Mesothelial cell of epicardium (in vitro differentiated cells): ENCODE results near the gene EPRS1. TPM values are rescaled to one million over a fixed set of nuclear protein-coding genes. Genes with fewer than 3 reads are reported as not detected.

Experiments
- DNase-seq, 2 experiments: peaks; one replicate each; pipeline ENCODE4 v3.0.0; 2021; ENCODE audit warnings: low spot score in 2 of 2; ENCODE audit not compliant: unreplicated experiment in 2 of 2
- H3K27ac Mint-ChIP-seq: 2 replicates; pipeline ENCODE4 v1.8.0; 2021; ENCODE audit warnings: mixed read lengths
- H3K27me3 Mint-ChIP-seq: 2 replicates; pipeline ENCODE4 v1.8.0; 2021; ENCODE audit warnings: low read depth, mixed read lengths
- H3K36me3 Mint-ChIP-seq: 2 replicates; pipeline ENCODE4 v1.8.0; 2021; ENCODE audit warnings: mixed read lengths
- H3K4me1 Mint-ChIP-seq: 2 replicates; pipeline ENCODE4 v1.8.0; 2021; ENCODE audit warnings: mixed read lengths
- H3K4me3 Mint-ChIP-seq: 2 replicates; pipeline ENCODE4 v1.8.0; 2021; ENCODE audit warnings: mild to moderate bottlenecking, moderate library complexity, mixed read lengths
- H3K9me3 Mint-ChIP-seq: 2 replicates; pipeline ENCODE4 v1.8.0; 2021; ENCODE audit warnings: mixed read lengths
- total RNA-seq: library from RNA; stranded (reverse); gene quantifications from 3 replicates; pipeline ENCODE4 v1.2.1, GENCODE V29; 2021
- TF ChIP-seq, protein P1 (sequence below): fragments of 200-600 bp; sonication (generic); IDR thresholded peaks from one replicate; pipeline ENCODE4 v1.5.0; 2021; ENCODE audit warnings: antibody characterized with exemption; ENCODE audit not compliant: unreplicated experiment

The EPRS1 gene
- total RNA-seq, 1 donor from 2014 or later, result 80.7 TPM

GRCh38 chr1:220067269-220068204 is 21.2 kb upstream of the EPRS1 start:
- Mint-ChIP-seq H3K27ac (no peak overlapping the region), H3K36me3 (peaks cover 33% of the 10 kb centered on the region), H3K27me3 (no peaks in the 10 kb centered on the region)

DNA sequence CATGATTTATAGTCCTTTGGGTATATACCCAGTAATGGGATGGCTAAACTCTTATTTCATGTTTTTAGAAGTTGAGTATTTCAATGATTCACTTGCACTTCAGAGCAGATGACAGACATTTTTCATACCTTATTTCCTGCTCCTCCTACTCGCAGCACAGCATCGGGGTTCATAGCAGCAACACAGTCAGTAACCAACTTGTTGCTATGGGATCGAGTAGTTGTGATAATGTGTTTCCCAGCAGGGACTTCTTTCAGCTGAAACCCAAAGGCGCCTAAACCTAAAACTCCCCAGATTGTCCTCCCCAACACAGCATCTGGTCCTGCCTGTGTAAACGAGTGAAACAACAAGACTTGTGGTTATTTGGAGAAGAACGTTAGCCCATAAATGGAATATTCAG is 16.3 kb upstream of the EPRS1 start:
- TF ChIP-seq, protein P1, sequence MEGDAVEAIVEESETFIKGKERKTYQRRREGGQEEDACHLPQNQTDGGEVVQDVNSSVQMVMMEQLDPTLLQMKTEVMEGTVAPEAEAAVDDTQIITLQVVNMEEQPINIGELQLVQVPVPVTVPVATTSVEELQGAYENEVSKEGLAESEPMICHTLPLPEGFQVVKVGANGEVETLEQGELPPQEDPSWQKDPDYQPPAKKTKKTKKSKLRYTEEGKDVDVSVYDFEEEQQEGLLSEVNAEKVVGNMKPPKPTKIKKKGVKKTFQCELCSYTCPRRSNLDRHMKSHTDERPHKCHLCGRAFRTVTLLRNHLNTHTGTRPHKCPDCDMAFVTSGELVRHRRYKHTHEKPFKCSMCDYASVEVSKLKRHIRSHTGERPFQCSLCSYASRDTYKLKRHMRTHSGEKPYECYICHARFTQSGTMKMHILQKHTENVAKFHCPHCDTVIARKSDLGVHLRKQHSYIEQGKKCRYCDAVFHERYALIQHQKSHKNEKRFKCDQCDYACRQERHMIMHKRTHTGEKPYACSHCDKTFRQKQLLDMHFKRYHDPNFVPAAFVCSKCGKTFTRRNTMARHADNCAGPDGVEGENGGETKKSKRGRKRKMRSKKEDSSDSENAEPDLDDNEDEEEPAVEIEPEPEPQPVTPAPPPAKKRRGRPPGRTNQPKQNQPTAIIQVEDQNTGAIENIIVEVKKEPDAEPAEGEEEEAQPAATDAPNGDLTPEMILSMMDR, result no peak

More at GRCh38 chr1:220067269-220068204, 21.2 kb upstream of the EPRS1 start:
- no peak for DNase-seq
- TF ChIP-seq, protein P1, result no peak
- Mint-ChIP-seq H3K4me3 (no peak overlapping the region), H3K9me3 (no peaks in the 10 kb centered on the region), H3K4me1 (no peaks in the 10 kb centered on the region)

GRCh38 chr1:220060876-220061275 is 14.6 kb upstream of the EPRS1 start:
- no peak overlapping the region for H3K4me3 Mint-ChIP-seq
- no peak overlapping the region for H3K27ac Mint-ChIP-seq
- H3K27me3 Mint-ChIP-seq, result no peaks in the 10 kb centered on the region
- TF ChIP-seq, protein P1, result no peak
- no peak for DNase-seq
- H3K36me3 Mint-ChIP-seq, result peaks cover 37% of the 10 kb centered on the region
- H3K9me3 Mint-ChIP-seq, result no peaks in the 10 kb centered on the region
- H3K4me1 Mint-ChIP-seq, result no peaks in the 10 kb centered on the region

More for the DNA sequence above, 16.3 kb upstream of the EPRS1 start:
- H3K4me1 Mint-ChIP-seq, result no peaks in the 10 kb centered on the region
- H3K27me3 Mint-ChIP-seq, result no peaks in the 10 kb centered on the region
- DNase-seq, result no peak
- H3K36me3 Mint-ChIP-seq, result peaks cover 32% of the 10 kb centered on the region
- H3K9me3 Mint-ChIP-seq, result no peaks in the 10 kb centered on the region
- H3K27ac Mint-ChIP-seq, result no peak overlapping the region
- no peak overlapping the region for H3K4me3 Mint-ChIP-seq

DNA sequence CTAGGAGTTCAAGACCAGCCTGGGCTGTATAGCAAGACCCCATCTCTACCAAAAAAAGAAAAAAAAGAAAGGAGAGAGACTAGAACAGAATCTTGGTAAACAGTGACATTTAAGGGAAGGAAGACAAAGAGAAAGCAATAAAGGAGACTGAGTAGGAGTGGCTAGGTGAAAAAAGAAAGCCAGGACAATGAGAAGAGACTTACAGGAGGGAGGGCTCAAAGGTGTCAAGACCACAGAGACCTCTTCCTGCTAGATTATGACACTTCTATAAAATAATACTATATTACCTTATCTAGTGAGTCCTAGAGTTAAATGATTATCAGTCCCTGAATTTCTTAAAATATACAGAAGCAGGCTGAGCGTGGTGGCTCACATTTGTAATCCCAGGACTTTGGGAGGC is 10.1 kb upstream of the EPRS1 start:
- Mint-ChIP-seq H3K27me3 (no peaks in the 10 kb centered on the region), H3K4me3 (no peak overlapping the region), H3K4me1 (no peaks in the 10 kb centered on the region), H3K27ac (no peak overlapping the region), H3K9me3 (no peaks in the 10 kb centered on the region), H3K36me3 (peaks cover 23% of the 10 kb centered on the region)
- TF ChIP-seq, protein P1, result no peak
- DNase-seq, result no peak

DNA sequence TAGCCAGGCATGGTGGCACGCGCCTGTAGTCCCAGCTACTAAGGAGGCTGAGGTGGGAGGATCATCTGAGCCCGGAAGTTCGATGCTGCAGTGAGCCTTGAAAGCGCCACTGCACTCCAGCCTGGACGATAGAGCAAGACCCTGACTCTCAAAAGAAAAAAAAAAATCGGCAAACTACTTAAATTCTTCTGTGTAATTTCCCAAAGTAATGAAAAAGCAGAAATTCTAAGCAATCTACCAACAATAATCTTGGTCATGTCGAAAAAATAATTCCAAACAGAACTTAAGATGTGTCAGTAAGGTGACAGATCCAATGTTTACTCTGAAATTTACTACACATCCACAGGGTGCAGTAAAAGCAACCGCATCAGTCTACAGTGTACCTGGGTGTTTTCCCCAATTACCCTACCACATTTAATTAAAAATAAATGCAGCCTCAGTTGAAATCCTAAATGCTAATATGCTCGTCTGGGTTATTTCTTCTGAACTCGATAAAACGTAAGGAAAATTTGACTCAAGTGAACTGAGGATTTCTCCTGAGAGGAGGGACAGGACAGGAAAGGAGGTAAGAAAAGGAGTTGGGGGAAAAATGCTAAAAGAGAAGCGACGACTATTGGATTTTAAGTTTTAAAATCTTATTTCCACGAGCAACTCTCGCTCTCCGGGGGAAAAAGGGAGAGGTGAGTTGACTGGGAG is 801 bp downstream of the EPRS1 start:
- TF ChIP-seq, protein P1, result no peak
- Mint-ChIP-seq H3K27ac (peak overlapping the region; percentile 84), H3K36me3 (no peaks in the 10 kb centered on the region), H3K9me3 (no peaks in the 10 kb centered on the region), H3K27me3 (no peaks in the 10 kb centered on the region), H3K4me3 (peak overlapping the region; percentile 78), H3K4me1 (peaks cover 20% of the 10 kb centered on the region)
- no peak for DNase-seq
